ENCODE results near the gene CADM3. TPM values are rescaled to one million over a fixed set of nuclear protein-coding genes. Genes with fewer than 3 reads are reported as not detected.

The CADM3 gene
- total and polyA plus RNA-seq, 9 of the 15 experiments (the other 6 are each of a cell fraction or from before 2014, with no cell fraction given), result 0.04 TPM; not detected in 8

GRCh38 chr1:159185121-159185520 lies 13.7 kb downstream of the CADM3 start (continued):
- TF ChIP-seq ZNF592 (IDR thresholded peaks at IDR 0.05) (no peak), PTRF (tag; IDR thresholded peaks at IDR 0.05) (no peak)

DNA sequence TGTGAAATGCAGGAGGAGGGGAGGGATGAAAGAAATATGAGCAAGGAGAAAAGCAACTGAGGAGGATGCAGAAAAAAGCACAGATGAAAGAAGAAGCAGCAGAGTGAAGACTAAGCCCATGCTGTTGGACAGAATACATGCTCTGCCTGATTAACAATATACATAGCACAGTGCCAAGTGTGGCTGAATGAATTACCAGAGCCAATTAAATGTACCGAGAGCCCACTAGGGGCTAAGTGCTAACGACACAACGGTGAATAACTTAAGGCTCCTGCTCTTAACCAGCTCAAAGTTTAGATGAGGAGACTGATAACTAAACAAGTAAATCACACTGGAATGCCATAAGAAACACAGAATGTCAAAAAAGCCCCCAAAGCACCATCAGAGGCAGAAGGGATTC lies 15.6 kb downstream of the CADM3 start:
- Histone ChIP-seq H3K9ac (ENCODE audit: insufficient read depth in 1 of 2, low read depth in 2 of 2, low read length in 2 of 2) (no peak overlapping the region), H3K4me2 (ENCODE audit: insufficient read depth, low read length) (no peak overlapping the region), H3K9me1 (ENCODE audit: control insufficient read depth, insufficient read depth, low read length) (no peaks in the 10 kb centered on the region), H3K79me2 (ENCODE audit: control insufficient read depth, insufficient read depth, low read length) (no peaks in the 10 kb centered on the region), H3K4me1 (replicated peaks in 1 of 2; ENCODE audit: control insufficient read depth in 2 of 2, insufficient read depth in 2 of 2, low read length in 2 of 2) (peaks cover 0 to 4% of the 10 kb centered on the region in 2 experiments; a peak in 1 of 5 replicates), H3K36me3 (ENCODE audit: control insufficient read depth, insufficient read depth, low read length) (no peaks in the 10 kb centered on the region), H2AFZ (ENCODE audit: low read depth, low read length) (no peak overlapping the region), H4K20me1 (replicated peaks; ENCODE audit: control insufficient read depth, insufficient read depth, low read length) (no peaks in the 10 kb centered on the region), H3K4me3 (no peak overlapping the region), H3K27me3 (ENCODE audit: control insufficient read depth in 2 of 2, insufficient read depth in 2 of 2, low read length in 2 of 2) (peaks cover 7 to 12% of the 10 kb centered on the region in 2 experiments; a peak in 3 of 5 replicates), H3K27ac (ENCODE audit: extremely low read depth, low read depth, low read length) (no peak overlapping the region), H3K9me3 (replicated peaks; ENCODE audit: control insufficient read depth, insufficient read depth, low read depth, low read length) (no peaks in the 10 kb centered on the region)
- no peak for TF ChIP-seq CREB1 (IDR thresholded peaks at IDR 0.05)
- TF ChIP-seq CREB1 (CRISPR knock-in tag; IDR thresholded peaks at IDR 0.05), result no peak
- no peak for TF ChIP-seq ZBTB8A (IDR thresholded peaks at IDR 0.05; ENCODE audit: partially characterized antibody)
- TF ChIP-seq NCOR1 (IDR thresholded peaks at IDR 0.05), result no peak
- ChIA-PET POLR2A (no interaction called here), CTCF (ENCODE audit: low intra/inter-chr PET ratio) (no interaction called here)
- DNase-seq (ENCODE audit: extremely low read depth in 1 of 4, low spot score in 3 of 4), result no peak
- no peak for ATAC-seq
- in situ Hi-C loops (cut with MboI), result loop anchor here (25.0 kb wide), 1 partner anchor 800 kb away; no protein-coding TSS in a partner anchor
- FAIRE-seq, result no peak
- BruUV-seq (replicated peaks), result no TSS peak
- intact Hi-C loops (cut with micrococcal nuclease), result no loop called here
- WGBS (ENCODE audit: insufficient coverage, low coverage, missing lambda C conversion rate), result 3% methylated on average over 3 of the region's 3 CpGs
